Thyroid gland (tissue), 4 donors: Measurements from ENCODE around the gene CLIC1.

Source experiments
- POLR2A ChIP-seq, 2 donors: fragments of 450-650 bp; IDR thresholded peaks; one replicate each; pipeline ENCODE4 v1.6.1; 2017; ENCODE audit warnings: antibody characterized with exemption in 2 of 2, mild to moderate bottlenecking in 2 of 2, moderate library complexity in 1 of 2
- TF ChIP-seq, protein P1 (sequence below), 6 experiments: fragments of 200-600 bp in 3 of 6; fragments of 450-650 bp in 3 of 6; sonication (generic) in 3 of 6; IDR thresholded peaks; one replicate each; pipeline ENCODE4 v1.5.1; 2016 to 2019; ENCODE audit warnings: antibody characterized with exemption in 6 of 6, mild to moderate bottlenecking in 2 of 6, inconsistent platforms in 1 of 6, moderate library complexity in 1 of 6

DNA sequence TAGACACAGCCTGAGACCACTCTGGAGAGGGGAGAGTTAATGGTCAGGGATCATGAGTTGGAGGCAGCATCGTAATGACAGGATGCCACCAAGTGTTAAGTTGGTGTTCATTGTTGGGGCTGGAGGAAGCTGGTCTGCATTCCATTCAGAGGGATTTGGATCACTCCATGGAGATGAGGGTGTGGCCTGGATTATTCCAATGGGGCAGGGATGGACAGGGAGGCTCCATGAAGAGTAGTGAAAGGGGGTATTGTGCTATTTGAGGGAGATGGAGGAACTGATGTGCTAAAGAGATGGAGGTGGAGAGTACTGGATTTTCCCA is 27.2 kb upstream of the CLIC1 start:
- TF ChIP-seq POLR2A (IDR thresholded peaks at IDR 0.05) = no peak
- TF ChIP-seq, protein P1, sequence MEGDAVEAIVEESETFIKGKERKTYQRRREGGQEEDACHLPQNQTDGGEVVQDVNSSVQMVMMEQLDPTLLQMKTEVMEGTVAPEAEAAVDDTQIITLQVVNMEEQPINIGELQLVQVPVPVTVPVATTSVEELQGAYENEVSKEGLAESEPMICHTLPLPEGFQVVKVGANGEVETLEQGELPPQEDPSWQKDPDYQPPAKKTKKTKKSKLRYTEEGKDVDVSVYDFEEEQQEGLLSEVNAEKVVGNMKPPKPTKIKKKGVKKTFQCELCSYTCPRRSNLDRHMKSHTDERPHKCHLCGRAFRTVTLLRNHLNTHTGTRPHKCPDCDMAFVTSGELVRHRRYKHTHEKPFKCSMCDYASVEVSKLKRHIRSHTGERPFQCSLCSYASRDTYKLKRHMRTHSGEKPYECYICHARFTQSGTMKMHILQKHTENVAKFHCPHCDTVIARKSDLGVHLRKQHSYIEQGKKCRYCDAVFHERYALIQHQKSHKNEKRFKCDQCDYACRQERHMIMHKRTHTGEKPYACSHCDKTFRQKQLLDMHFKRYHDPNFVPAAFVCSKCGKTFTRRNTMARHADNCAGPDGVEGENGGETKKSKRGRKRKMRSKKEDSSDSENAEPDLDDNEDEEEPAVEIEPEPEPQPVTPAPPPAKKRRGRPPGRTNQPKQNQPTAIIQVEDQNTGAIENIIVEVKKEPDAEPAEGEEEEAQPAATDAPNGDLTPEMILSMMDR (IDR thresholded peaks at IDR 0.05) = no peak
